ENCODE results near the gene OR2A14.
A peak's percentile ranks its signal among the peaks of the same experiment; 100 is the strongest.
"Not testable (repeated sequence)": the region's sequence is repeated elsewhere in the genome, so short reads cannot be mapped to it uniquely, and the experiment has no call there.

Gene OR2A14

DNA sequence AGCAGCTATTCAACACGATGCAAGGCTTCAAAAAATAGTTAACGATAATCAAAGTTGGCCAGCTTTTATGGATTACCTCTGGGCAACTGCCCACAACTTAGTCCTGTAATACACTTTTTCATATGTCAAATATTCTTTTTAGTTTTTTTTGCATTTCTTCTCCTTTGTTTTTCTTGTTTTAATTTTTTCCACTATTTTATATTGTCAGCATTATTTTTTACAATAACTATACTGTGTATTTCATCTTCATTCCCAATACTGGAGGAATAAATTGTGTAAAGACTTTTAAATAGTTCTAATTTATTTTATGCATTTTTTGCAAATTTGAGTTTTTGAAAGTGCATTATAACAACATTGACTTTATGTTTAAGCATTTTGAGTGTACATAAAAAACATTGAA lies 41.8 kb downstream of the OR2A14 start:
- no peak for DNase-seq

GRCh38 chr7:144171594-144172350 lies 48.8 kb downstream of the OR2A14 start:
- peak in 1 of 3 donors; percentile 4 for DNase-seq

- no peak for DNase-seq
Observed at GRCh38 chr7:144174613-144175012, 51.6 kb downstream of the OR2A14 start.

GRCh38 chr7:144178380-144179164 lies 55.6 kb downstream of the OR2A14 start:
- peak; percentile 37 to 53 (median 42) for DNase-seq

DNA sequence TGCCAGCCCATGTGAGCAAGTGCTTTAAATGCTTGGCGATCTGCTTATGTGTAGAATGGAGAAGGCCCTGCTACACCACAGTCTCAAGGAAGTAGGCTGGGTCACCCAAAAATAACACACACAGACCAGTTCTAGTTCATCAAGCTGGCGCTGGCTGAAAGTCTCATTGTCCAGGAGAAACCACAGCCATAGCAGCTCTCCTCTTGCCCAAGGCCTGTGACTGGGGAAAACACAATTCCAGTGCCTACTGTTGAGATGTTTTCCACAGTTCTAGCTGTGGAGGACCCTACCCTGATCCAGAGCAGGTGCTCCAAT lies 56.1 kb downstream of the OR2A14 start:
- DNase-seq: not testable (repeated sequence)
